ENCODE results near the gene VIPAS39.

GRCh38 chr14:77467801-77468200 is 10.4 kb upstream of the VIPAS39 start:
- TF ChIP-seq POLR2A (IDR thresholded peaks at IDR 0.05; ENCODE audit: low read depth, low read length) (no peak), POLR2AphosphoS5 (IDR thresholded peaks at IDR 0.05; ENCODE audit: low read depth, low read length) (no peak), SPI1 (IDR thresholded peaks at IDR 0.05; ENCODE audit: low read depth, low read length) (no peak), TAF1 (IDR thresholded peaks at IDR 0.05; ENCODE audit: low read depth, low read length) (no peak)
